SH-SY5Y (cell line): Measurements from ENCODE around the gene ELF5.

Source experiments
- GATA2 ChIP-seq: IDR thresholded peaks from 2 replicates; pipeline ENCODE4 v1.6.1; 2011; ENCODE audit warnings: mild to moderate bottlenecking, low read depth, low read length
- GATA3 ChIP-seq: IDR thresholded peaks from 2 replicates; pipeline ENCODE4 v1.6.1; 2011; ENCODE audit warnings: low read depth, mild to moderate bottlenecking, low read length, moderate library complexity

The ELF5 gene

DNA sequence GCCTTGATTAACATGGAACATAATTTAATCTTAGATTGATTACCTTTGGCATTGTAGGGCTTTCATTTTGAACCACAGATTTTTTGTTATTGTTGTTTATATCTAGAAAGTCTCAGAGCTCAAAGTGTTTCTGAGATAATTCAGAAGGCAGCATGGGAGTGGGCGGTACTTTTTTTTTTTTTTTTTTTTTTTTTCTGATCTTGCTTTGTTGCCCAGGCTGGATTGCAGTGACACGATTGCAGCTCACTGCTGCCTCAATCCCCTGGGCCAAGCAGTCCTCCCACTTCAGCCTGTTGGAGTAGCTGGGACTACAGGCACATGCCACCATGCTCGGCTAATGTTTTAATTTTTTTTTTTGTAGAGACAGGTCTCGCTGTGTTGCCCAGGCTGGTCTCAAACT is 53.3 kb downstream of the ELF5 start:
- TF ChIP-seq GATA2 (no peak), GATA3 (no peak)

DNA sequence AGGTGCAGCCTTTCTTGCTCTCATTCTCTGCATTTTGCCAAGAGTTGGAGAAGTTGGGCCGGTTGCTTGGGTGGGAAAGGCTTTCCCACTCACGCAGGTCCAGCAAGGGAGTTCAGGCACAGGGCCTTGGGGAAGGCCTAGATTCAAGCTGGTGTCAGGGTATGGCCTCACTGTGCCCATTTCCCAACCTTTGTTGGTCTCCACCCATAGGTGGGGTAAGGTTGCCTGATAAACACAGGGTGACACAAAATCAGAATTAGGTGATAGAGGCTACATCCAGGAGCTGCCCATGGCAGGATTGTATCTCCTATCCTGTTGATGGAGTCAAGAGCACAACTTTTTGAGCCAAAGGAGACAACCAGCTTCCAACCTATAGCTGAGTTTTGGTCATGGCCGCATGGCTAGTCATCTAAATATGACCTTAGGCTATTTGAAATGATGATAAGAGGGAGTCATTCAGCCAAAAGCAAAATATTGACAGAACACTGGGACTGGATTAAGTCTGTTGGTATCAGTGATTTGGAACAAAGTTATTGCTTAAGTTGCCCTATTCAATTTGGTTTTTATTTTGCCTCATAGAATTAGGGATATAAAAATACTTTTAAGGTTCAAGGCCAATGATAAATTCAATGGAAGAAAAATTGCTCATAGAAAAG is 54.0 kb downstream of the ELF5 start:
- no peak for TF ChIP-seq GATA2
- no peak for TF ChIP-seq GATA3

DNA sequence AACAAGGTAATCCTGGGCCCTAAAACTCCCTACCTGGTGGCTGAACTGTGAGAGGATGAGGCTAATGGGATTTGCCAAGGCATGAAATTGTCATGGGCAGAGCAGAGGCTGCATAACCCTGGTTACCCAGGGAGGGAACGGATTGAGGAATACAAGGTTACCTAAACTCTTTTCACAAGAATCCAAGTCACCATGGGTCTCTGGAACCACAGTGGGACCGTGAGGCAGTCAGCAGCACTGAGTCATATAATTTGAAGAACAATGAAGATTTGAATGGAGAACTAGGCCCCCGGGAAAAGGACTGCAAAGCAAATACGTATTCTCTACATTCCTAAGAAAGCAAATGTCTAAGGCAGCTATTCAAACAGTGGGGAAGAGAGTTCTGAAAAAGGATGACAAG is 55.1 kb downstream of the ELF5 start:
- TF ChIP-seq GATA2: no peak
- no peak for TF ChIP-seq GATA3

DNA sequence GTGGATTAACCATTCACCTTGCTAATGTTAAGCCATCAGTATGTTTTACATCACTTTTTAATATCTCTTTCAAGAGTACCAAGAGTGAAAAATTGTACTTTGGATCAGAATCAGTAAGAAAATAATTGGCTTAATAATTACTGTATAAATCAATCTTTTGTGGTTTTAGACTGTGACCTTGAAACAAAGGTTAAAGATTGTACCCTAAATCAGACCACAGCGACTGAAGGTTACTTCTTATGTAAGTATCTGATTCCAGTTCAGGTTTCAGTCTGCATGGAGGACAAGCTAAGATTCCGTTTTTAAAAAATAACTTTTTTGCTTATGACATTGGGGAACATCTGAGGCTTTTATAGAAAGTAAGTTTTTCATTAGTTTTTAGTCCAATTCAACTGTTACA is 56.0 kb downstream of the ELF5 start:
- TF ChIP-seq GATA3 (no peak), GATA2 (no peak)

DNA sequence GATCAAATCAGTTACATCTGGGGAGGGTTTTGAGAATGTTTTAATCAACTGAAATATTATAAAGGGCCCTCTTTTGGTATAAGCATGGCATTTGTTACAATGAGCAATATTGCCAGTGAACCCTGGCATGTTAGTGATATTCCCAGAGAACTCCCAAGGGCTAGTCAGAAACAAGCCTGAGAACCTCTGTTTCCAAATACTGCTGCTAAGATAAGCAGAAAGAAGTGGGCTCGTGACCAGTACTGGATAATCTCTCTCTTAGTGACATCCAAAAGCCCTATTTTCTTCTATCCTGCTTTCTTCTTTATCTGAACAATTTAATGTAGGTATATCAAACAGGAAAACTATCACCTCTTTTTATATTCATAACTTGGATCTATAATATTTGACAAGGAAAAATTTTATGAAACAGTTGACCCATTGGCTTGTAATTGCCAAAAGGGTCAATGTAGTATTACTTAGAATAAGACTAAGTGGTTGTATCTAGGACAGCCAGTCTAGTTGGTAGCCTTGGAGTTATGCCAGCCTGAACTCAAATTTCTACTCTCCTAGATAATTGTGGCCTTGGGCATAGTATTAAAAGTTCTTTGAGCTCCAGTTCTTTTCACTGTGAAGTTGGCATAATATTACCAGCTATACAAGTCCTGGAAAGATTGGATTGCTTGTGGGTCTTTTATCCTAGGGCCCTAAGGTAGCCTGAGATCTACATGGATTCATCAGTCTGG is 59.1 kb downstream of the ELF5 start:
- TF ChIP-seq GATA2: no peak
- TF ChIP-seq GATA3: no peak

DNA sequence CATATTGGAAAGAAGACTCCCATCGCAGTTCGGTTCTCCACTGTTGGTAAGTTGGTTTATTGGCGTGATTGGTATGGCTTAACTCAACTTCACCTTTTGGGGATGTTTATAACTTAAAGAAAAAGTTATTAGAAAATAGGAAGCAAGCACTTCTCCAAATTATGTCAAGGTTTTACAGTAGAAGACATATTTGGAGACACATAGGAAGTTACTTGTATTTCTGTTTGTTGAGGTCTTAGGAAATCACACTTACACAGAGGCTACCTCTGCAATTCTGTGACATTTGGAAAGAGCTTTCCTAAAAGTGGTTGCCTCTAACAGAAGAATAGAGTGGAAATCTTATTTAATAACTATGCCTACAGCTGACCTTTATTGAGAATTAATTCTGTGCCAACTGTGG is 62.5 kb downstream of the ELF5 start:
- TF ChIP-seq GATA3: no peak
- no peak for TF ChIP-seq GATA2

DNA sequence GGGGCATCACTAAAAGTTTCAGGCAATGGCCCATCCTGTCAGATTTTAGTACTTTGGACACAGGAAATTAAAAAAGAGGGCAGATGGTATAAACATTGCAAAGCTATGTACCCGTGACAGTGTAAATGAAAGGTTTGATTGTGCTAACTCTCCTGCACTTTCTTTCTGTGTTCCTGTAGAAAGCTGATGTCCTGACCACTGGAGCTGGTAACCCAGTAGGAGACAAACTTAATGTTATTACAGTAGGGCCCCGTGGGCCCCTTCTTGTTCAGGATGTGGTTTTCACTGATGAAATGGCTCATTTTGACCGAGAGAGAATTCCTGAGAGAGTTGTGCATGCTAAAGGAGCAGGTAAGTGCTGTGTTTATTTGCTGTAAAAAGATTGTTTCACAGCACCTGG is 64.6 kb downstream of the ELF5 start:
- TF ChIP-seq GATA3: no peak
- TF ChIP-seq GATA2: no peak

DNA sequence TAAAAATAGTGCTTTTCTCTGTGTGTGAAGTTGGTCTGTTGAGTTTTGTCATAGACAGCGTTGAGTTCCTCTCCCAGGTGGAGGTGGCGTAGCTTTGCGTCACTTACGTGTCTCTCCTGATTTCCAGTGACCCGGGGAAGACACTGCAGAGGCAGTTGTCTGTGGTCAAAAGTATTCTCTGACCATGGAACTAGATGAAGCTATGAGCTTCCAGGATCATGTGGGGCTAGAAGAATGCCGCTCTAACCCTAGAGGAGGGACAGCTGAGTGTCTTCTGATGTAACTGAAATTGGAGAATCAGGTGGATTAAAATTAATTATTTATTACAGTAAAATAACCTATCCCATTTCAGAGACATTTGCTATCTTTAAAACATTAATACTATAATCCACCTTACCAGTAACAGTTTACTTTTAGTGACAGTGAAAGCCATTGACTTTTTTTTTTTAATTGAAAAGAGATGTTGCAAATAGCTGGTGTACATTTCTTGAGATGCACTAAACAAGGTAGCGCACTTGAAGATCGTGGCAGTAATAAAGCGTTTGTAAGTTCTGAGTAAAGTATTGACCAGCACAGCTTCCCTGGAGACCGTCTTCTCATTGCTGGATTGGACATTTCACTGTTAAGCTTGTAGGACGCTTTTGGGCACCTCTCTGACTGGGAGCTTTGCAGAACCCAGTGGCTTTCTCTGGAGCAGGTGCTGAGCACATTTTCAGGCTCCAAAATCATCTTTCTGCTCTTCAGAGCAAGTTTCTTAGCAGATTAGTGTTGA is 65.2 kb downstream of the ELF5 start:
- no peak for TF ChIP-seq GATA2
- no peak for TF ChIP-seq GATA3

DNA sequence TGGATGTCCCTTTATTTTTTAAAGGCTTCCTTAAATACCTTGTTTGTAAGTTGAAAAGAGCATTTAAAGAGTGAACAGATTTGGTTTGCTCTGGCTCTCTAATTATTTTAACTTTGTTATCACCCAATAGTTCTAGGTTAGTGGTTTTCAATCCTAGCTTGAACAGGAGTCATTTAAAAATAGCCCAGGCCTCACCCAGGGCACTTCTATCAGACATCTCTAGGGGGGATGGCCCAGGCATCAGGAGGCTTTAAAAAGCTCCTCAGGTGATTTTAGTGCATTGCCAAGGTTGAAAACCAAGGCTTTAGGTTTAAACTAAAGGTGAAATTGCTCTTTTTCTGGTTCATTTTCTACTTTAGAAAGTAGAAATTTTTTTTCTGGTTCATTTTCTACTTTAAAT is 66.5 kb downstream of the ELF5 start:
- no peak for TF ChIP-seq GATA2
- no peak for TF ChIP-seq GATA3

DNA sequence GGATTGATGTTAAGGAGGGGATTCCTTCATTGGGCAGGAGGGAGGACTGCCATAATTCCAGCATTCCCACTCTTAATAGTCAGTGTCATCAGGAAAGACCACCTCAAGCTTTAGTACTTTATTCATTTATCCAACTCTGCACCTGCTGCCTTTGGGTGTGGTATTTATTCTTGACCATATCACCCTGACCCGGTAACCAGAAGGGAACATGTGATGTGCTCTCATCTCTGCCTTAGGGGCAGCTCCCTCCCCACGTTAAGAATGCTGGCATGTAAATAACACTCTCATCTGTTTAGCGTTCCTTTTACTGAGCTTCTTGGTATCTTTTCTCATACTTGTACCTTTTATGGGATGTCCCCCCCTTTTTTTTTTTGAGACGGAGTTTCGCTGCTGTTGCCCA is 67.2 kb downstream of the ELF5 start:
- TF ChIP-seq GATA3: no peak
- TF ChIP-seq GATA2: no peak

DNA sequence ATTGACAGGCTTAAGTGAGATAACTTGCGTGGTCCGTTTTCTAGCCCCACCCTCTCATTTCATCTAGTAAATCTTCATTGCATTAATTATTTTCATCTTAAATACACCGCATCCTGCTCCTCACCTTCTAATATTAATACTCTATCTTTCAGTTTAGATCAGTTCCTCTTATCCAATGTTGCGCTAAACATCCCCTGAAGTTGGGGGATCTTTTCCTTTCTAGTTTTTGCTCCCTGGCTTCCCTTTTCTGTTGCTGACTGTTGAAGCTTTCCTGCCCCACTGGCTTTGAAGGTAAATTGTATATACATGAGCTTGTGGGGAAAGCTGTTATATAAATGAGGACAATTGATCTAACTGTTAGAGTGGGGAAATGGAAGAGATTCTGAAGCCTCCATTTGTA is 67.6 kb downstream of the ELF5 start:
- TF ChIP-seq GATA3 (no peak), GATA2 (no peak)

DNA sequence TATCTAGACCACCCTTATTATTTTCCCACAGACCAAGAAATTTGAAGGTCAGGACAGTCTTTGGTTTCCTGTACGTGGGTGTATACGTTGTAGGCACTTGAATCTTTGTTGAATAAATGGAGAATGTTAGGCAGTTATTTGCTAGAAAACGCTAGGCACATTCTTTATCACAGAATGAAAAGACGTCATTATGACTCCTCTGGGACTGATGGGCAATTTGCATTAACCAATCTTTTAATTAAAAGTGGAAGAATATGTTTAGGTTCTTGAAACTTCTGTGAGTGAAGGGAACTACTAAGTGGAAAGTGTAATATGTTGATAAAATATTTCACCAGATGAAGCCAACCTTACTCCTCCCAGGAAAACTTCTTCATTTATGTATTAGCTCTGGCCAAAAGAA is 69.2 kb downstream of the ELF5 start:
- no peak for TF ChIP-seq GATA2
- TF ChIP-seq GATA3: no peak

DNA sequence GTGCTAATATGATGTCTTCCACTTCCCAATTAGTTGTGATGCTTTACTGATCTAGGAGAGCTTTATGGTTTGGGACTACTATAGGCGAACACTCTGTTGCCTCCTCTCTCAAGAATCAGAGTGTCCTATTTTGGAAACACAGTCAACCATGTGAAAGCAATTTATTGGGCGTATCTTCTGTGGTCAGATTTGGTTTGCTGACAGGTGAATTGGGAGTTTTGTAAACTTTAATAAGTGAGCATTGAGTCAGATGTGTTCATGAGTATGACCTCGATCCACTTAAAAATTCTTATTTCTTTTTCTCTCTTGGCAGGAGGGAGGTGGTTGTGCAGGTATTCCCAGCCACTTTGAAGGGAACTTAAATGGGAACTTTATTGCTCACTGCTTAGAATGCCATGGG is 70.5 kb downstream of the ELF5 start:
- no peak for TF ChIP-seq GATA3
- no peak for TF ChIP-seq GATA2

DNA sequence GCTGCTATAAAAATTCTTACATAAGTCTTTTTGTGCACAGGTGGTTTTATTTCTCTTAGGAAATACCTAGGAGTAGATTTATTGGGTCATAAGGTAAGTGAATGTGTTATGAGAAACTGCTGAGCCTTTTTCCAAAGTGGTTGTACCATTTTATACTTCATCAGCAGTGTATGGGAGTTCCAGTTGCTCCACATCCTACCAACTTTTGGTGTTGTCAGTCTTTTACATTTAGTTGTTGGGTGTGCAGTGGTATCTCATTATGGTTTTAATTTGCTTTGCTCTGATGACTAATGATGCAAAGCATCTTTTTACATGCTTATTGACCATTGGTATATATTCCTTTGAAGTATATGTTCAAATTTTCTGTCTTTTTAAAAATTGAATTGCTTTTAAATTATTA is 71.8 kb downstream of the ELF5 start:
- TF ChIP-seq GATA3 (no peak), GATA2 (no peak)
